Activated CD8-positive, alpha-beta memory T cell treated with anti-CD3 and anti-CD28 coated beads for 4 hours (primary cell): ENCODE measurements around the gene RBPJL.

Source experiments
- DNase-seq, 2 donors: peaks; one replicate each; pipeline ENCODE4 v3.0.0-alpha.2; 2020; ENCODE audit warnings: low read depth in 2 of 2

Gene RBPJL

DNA sequence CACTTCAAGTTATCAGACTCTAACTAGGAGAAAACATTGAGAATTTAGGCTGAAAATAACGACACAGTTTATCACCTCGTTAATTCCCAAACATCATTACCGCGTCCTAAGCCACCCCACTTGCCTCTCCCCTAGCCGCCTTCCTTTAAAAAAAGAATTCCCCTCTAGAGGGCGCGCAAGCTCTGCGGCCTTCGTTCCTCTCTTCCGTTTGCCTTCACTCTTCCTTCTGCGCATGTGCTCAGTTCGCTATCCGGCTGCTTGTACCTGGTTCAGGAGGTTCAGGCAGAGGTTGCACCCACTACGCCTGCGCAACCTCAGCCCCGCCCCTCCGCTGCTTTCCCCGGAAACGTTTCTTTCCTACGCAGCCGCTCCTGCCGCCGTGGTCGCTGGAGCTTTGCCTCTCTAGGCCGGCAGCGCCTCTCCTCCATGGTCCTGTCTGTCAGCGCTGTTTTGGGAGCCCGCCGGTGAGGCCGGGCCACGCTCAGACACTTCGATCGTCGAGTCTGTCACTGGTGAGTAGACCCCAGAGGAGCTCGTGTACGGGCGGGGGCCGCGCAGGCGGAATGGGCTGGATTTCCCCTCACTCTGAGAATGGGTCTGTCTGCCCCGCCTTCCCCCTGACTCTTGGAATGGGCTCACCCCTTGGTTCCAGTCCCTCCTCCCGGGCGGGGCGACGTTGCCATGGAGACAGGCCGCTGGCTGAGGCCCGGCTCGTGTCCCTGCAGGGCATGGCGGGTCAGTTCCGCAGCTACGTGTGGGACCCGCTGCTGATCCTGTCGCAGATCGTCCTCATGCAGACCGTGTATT lies 56.4 kb downstream of the RBPJL start, which contains the start of gene SYS1:
SYS1 (plus strand) TSS at position 353 of the 807 bp plus-strand sequence; CDS start at position 729, 376 bp downstream.
- peak; percentile 96 to 97 for DNase-seq

DNA sequence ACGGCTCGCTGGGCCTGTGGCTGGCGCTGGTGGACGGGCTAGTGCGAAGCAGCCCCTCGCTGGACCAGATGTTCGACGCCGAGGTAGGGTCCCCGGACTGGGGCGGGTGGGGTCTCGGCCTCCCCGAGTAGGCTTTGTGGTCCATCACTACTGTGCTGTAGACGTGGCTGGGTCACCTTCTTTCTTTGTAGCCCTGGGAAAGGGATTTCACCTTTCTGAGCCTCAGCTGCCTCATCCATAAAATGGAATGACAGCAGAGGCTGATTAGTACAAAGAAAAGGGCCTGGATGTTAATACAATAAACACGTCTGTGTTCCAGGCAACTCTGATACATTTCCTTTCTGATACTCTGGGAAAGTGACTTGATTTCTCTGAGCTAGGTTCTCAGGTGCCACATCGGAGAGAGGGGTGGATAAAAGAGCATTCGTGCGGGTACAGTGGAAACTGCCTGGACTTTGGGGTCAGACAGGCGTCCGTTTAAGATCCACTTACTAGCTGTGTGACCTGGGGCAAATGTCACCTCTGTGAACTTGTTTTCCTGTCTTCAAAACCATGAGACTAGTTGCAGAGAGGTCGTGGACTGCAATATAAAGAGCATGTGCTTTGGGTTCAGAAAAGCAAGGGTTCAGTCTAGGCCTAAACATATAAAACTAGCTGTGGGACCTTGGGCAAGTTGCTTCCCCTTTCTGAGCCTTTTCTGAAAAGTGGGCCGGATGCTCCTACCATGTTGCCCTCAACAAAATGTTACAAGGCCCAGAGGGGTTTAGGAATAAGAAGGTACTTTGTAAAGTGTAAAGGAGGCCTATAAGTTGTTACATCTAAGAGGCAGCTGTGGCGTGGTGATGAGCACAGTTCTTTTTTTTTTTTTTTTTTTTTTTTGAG lies 57.2 kb downstream of the RBPJL start:
- no peak for DNase-seq

DNA sequence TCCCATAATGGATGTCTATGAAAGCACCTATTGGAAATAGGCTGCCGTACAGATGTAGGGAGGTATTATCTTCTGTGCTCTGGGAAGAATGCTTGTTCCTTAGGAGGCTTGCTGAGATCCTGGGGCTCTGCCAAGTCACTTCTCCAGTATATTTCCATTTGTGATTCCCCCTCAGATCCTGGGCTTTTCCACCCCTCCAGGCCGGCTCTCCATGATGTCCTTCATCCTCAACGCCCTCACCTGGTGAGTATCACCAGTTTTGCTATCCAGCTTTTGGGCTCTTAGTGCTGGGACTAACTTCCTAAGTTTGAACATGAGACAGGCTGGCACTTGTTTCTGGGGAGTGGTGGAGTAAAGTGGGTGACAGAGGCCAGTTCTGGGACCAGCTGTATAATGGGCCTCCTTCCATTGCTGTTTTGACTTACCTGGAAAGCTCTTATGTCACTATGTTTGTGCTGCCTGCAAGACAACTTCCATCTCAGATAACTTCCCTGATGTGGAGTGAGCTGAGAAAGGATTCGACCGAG lies 58.9 kb downstream of the RBPJL start:
- no peak for DNase-seq

DNA sequence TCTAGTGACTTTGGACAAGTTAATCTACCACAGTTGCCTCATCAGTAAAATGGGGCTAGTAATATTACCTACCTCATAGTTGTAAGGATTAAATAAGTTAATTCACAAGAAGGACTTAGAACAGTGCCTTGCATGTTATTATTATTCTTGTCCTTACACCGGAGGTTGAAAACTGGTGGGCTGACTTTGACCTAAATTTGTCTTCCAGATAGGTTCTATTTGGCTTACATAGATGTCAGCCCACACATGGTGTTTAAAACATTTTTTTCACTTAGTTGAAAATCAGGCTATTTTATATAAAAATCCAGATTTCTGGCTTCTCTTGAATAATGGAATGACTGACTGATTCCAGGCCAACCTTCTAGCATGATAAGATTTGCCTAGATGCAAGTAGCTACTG lies 59.6 kb downstream of the RBPJL start:
- DNase-seq = no peak

DNA sequence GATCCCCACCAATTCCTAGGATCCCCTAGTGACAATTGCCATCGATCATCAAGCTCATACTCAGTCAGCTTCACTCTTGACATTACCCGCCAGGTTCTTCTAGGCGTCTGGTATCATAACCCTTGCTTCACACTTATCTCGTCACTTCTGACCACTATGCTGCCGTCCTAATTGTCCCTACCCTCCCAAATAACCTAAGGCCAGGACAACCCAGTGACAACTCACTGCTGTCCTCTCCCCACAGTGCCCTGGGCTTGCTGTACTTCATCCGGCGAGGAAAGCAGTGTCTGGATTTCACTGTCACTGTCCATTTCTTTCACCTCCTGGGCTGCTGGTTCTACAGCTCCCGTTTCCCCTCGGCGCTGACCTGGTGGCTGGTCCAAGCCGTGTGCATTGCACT lies 60.0 kb downstream of the RBPJL start:
- DNase-seq = no peak

DNA sequence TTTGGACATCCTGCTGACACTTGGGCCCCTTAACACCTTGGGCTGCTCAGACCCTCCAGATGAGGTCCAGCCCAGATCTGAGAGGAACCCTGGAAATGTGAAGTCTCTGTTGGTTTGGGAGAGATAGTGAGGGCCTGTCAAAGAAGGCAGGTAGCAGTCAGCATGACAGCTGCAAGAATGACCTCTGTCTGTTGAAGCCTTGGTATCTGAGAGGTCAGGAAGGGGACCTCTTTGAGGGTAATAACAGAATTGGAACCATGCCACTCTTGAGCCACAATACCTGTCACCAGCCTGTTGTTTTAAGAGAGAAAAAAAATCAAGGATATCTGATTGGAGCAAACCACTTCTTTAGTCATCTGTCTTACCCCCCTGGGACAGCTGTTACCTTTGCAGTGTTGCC lies 60.5 kb downstream of the RBPJL start:
- no peak for DNase-seq
